Loucy (cell line): Measurements from ENCODE around the gene SMC6.

Source experiments
- H2AFZ ChIP-seq: fragments of 200-600 bp; sonication (generic); 2 replicates; pipeline ENCODE4 v1.6.0; 2016; ENCODE audit warnings: antibody characterized with exemption, mild to moderate bottlenecking, low read length, moderate library complexity
- H3F3A ChIP-seq: fragments of 200-600 bp; 2 replicates; pipeline ENCODE4 v1.6.0; 2016; ENCODE audit warnings: antibody characterized with exemption, low read depth, mild to moderate bottlenecking
- H3K27me3 ChIP-seq: fragments of 200-600 bp; sonication (generic); 2 replicates; pipeline ENCODE4 v1.6.1; 2014; ENCODE audit warnings: low read length, mild to moderate bottlenecking; ENCODE audit not compliant: insufficient read depth, poor library complexity, severe bottlenecking
- H3K36me3 ChIP-seq: fragments of 200-600 bp; sonication (generic); 2 replicates; pipeline ENCODE4 v1.6.1; 2016; ENCODE audit warnings: low read length; ENCODE audit not compliant: insufficient read depth
- H3K4me1 ChIP-seq: fragments of 200-600 bp; sonication (generic); 2 replicates; pipeline ENCODE4 v1.5.1; 2014; ENCODE audit warnings: low read length, mild to moderate bottlenecking; ENCODE audit not compliant: insufficient read depth, poor library complexity, severe bottlenecking
- H3K4me2 ChIP-seq: fragments of 200-600 bp; sonication (generic); 2 replicates; pipeline ENCODE4 v1.6.0; 2014; ENCODE audit warnings: antibody characterized with exemption, low read length, low read depth, mild to moderate bottlenecking; ENCODE audit not compliant: poor library complexity, severe bottlenecking
- H3K4me3 ChIP-seq: fragments of 200-600 bp; sonication (generic); 2 replicates; pipeline ENCODE4 v1.5.1; 2014; ENCODE audit warnings: low read length, mild to moderate bottlenecking, mixed read lengths; ENCODE audit not compliant: poor library complexity, severe bottlenecking
- H3K79me2 ChIP-seq: fragments of 200-600 bp; sonication (generic); 2 replicates; pipeline ENCODE4 v1.6.1; 2014; ENCODE audit warnings: low read length; ENCODE audit not compliant: insufficient read depth
- H3K9ac ChIP-seq: fragments of 200-600 bp; sonication (generic); 2 replicates; pipeline ENCODE4 v1.6.0; 2014; ENCODE audit warnings: mild to moderate bottlenecking, low read depth, low read length, moderate library complexity; ENCODE audit not compliant: poor library complexity, severe bottlenecking
- H3K9me2 ChIP-seq: fragments of 200-600 bp; sonication (generic); replicated peaks from 2 replicates; pipeline ENCODE4 v1.6.1; 2016; ENCODE audit warnings: low read depth, low read length, mixed read lengths
- H3K9me3 ChIP-seq: fragments of 200-600 bp; sonication (generic); 2 replicates; pipeline ENCODE4 v1.6.1; 2014; ENCODE audit warnings: mild to moderate bottlenecking, antibody characterized with exemption, low read length, low read depth; ENCODE audit not compliant: insufficient read depth
- H4K20me1 ChIP-seq: fragments of 200-600 bp; sonication (generic); 2 replicates; pipeline ENCODE4 v1.6.0; 2014; ENCODE audit warnings: antibody characterized with exemption, low read length, mild to moderate bottlenecking; ENCODE audit not compliant: insufficient read depth, poor library complexity, severe bottlenecking
- EZH2phosphoT487 ChIP-seq: fragments of 200-600 bp; IDR thresholded peaks from 2 replicates; pipeline ENCODE4 v1.6.1; 2018; ENCODE audit warnings: antibody characterized with exemption, mild to moderate bottlenecking, moderate library complexity, borderline replicate concordance
- TF ChIP-seq, protein P1 (sequence below): fragments of 200-600 bp; sonication (generic); conservative IDR thresholded peaks from 2 replicates; pipeline ENCODE4 v1.5.1; 2014; ENCODE audit warnings: mild to moderate bottlenecking, antibody characterized with exemption, low read length

SMC6 gene

DNA sequence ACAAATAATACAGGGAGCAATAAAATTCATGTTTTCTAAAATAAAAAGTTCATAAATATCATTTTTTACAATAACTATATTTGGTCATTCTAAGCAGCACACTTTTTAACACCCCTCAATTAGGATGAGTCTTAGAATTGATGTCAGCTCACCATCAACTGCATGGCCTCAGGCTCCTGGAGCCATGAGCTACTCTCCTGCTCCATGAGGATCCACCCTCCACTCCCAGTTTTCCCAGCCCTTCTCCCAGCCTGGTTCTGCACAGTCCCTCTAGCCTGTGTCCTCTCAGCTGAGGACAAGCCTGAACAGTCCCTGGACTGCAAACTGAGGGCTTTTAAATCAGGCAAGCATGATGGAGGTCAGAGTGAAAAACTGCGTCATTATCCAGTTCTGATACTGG lies 89.1 kb downstream of the SMC6 start:
- Histone ChIP-seq H3K4me1 (no peaks in the 10 kb centered on the region), H3K36me3 (peaks cover 25% of the 10 kb centered on the region), H3K27me3 (no peaks in the 10 kb centered on the region), H3K9me3 (no peaks in the 10 kb centered on the region), H3K79me2 (no peaks in the 10 kb centered on the region), H2AFZ (no peak overlapping the region), H4K20me1 (no peaks in the 10 kb centered on the region), H3F3A (no peaks in the 10 kb centered on the region), H3K4me3 (no peak overlapping the region), H3K4me2 (no peak overlapping the region), H3K9ac (no peak overlapping the region), H3K9me2 (no peaks in the 10 kb centered on the region)
- TF ChIP-seq, protein P1, sequence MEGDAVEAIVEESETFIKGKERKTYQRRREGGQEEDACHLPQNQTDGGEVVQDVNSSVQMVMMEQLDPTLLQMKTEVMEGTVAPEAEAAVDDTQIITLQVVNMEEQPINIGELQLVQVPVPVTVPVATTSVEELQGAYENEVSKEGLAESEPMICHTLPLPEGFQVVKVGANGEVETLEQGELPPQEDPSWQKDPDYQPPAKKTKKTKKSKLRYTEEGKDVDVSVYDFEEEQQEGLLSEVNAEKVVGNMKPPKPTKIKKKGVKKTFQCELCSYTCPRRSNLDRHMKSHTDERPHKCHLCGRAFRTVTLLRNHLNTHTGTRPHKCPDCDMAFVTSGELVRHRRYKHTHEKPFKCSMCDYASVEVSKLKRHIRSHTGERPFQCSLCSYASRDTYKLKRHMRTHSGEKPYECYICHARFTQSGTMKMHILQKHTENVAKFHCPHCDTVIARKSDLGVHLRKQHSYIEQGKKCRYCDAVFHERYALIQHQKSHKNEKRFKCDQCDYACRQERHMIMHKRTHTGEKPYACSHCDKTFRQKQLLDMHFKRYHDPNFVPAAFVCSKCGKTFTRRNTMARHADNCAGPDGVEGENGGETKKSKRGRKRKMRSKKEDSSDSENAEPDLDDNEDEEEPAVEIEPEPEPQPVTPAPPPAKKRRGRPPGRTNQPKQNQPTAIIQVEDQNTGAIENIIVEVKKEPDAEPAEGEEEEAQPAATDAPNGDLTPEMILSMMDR, result no peak
- no peak for TF ChIP-seq EZH2phosphoT487

DNA sequence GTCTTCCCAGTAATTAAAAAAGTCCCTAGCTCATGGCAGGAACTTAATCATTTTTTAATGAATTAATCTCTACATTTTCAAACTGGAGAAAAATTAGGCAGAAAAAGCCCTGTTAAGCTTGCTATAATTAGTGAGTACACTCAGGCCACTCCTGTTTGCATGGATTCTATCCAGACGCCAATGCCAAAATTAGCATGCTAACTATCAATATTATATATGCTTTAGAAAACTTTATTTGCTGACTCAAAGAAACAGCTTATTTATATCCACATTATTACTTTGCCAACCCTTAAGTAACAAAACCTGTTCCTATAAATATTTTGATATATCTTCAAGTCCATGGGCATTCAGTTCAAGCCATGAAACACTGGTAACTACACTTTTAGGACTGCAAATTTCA lies 90.9 kb downstream of the SMC6 start:
- H3K9ac ChIP-seq, result no peak overlapping the region
- H3K4me2 ChIP-seq, result no peak overlapping the region
- peaks cover 6% of the 10 kb centered on the region for H3K4me1 ChIP-seq
- no peaks in the 10 kb centered on the region for H3K9me3 ChIP-seq
- H4K20me1 ChIP-seq, result no peaks in the 10 kb centered on the region
- no peak for TF ChIP-seq EZH2phosphoT487
- TF ChIP-seq, protein P1, result no peak
- no peaks in the 10 kb centered on the region for H3K27me3 ChIP-seq
- no peak overlapping the region for H3K4me3 ChIP-seq
- peaks cover 18% of the 10 kb centered on the region for H3K36me3 ChIP-seq
- H3K79me2 ChIP-seq, result no peaks in the 10 kb centered on the region
- no peaks in the 10 kb centered on the region for H3F3A ChIP-seq
- H3K9me2 ChIP-seq, result no peaks in the 10 kb centered on the region
- no peak overlapping the region for H2AFZ ChIP-seq

DNA sequence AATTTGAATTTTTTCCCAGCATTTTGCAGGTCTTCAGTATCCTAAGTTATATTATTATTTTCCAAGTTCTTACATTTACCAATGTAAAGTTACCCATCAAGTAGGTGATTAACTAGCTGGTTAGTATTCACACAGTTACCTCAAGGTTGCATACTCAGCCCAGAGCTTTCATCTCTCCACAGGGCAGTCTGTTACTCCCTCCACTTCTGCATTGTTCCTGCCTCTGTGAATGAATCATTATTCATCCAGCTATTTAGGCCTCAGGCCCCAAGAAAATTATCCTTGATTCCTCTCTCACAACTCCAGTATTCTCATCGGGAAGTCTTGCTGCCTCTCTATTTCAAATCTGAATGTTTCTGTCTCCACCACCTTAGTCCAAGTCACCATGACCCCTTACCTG lies 92.2 kb downstream of the SMC6 start:
- Histone ChIP-seq H2AFZ (no peak overlapping the region), H3K4me2 (no peak overlapping the region), H3K36me3 (peaks cover 18% of the 10 kb centered on the region), H3K9me2 (no peaks in the 10 kb centered on the region), H3K27me3 (no peaks in the 10 kb centered on the region), H3K9ac (no peak overlapping the region), H3K9me3 (no peaks in the 10 kb centered on the region), H3K79me2 (no peaks in the 10 kb centered on the region), H3K4me1 (peaks cover 6% of the 10 kb centered on the region), H3F3A (no peaks in the 10 kb centered on the region), H3K4me3 (no peak overlapping the region), H4K20me1 (no peaks in the 10 kb centered on the region)
- TF ChIP-seq EZH2phosphoT487, result no peak

DNA sequence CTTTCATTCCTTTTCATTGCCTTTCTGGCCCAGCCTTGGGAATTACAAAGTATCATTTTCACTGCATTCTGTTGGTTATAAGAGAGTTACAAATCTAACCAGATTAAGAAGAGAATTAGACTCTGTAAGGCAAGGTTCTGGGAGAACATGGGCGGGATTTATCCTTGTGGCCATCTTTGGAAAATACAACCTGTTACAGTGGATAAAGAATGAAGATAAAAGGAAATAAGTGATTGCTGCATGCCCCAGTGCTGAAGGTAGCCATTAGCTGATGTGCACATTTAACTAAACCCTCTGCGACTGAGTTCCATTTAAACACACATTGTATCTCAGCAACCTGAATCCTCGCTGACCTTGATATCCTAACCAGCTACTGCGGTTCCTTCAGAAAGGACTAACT lies 93.4 kb downstream of the SMC6 start:
- H3F3A ChIP-seq, result no peaks in the 10 kb centered on the region
- H2AFZ ChIP-seq, result no peak overlapping the region
- TF ChIP-seq, protein P1, result no peak
- no peak for TF ChIP-seq EZH2phosphoT487
- no peaks in the 10 kb centered on the region for H3K9me3 ChIP-seq
- H3K9ac ChIP-seq, result no peak overlapping the region
- H3K4me2 ChIP-seq, result no peak overlapping the region
- peaks cover 10% of the 10 kb centered on the region; the same call in 1 of the 2 replicates for H3K36me3 ChIP-seq
- no peaks in the 10 kb centered on the region for H3K9me2 ChIP-seq
- H3K4me1 ChIP-seq, result peaks cover 6% of the 10 kb centered on the region
- H3K4me3 ChIP-seq, result no peak overlapping the region
- no peaks in the 10 kb centered on the region for H3K79me2 ChIP-seq
- H3K27me3 ChIP-seq, result no peaks in the 10 kb centered on the region
- H4K20me1 ChIP-seq, result no peaks in the 10 kb centered on the region
